HepG2 (cell line): ENCODE results near the gene CLDN18.

Experiments used
- DPF2 ChIP-seq: sonication (generic); formaldehyde crosslinking; IDR thresholded peaks from 2 replicates; pipeline ENCODE4 v1.4.0; 2020; ENCODE audit warnings: mild to moderate bottlenecking, low read depth, missing genetic modification reagents, borderline replicate concordance
- EP300 ChIP-seq, 3 experiments: sonication (generic) in 1 of 3; formaldehyde crosslinking in 1 of 3; IDR thresholded peaks; 2 replicates each; pipeline versions ENCODE4 v1.5.1 to v1.6.1; 2011 to 2020; ENCODE audit warnings: low read depth in 2 of 3, low read length in 2 of 3, borderline replicate concordance in 1 of 3, improper control_type of control experiment in 1 of 3, mild to moderate bottlenecking in 1 of 3, missing genetic modification reagents in 1 of 3, moderate library complexity in 1 of 3
- LCORL ChIP-seq, 2 experiments: fragments of 450-650 bp in 1 of 2; sonication (generic) in 1 of 2; formaldehyde crosslinking in 1 of 2; IDR thresholded peaks; 2 replicates each; pipeline versions ENCODE4 v1.5.0 to v1.6.1; 2017 to 2020; ENCODE audit warnings: antibody characterized with exemption in 1 of 2, missing genetic modification reagents in 1 of 2
- MAFK ChIP-seq, 2 experiments: IDR thresholded peaks in 1 of 2; conservative IDR thresholded peaks in 1 of 2; 2 replicates each; pipeline ENCODE4 v1.6.1; 2011; ENCODE audit warnings: improper control_type of control experiment in 2 of 2, low read length in 2 of 2
- MYC ChIP-seq: sonication (generic); formaldehyde crosslinking; IDR thresholded peaks from 2 replicates; pipeline ENCODE4 v1.9.0; 2021; ENCODE audit warnings: missing genetic modification reagents, borderline replicate concordance
- ZNF317 ChIP-seq: sonication (generic); formaldehyde crosslinking; IDR thresholded peaks from 2 replicates; pipeline ENCODE4 v1.5.0; 2020; ENCODE audit warnings: mild to moderate bottlenecking, missing genetic modification reagents
- ZNF781 ChIP-seq: sonication (generic); formaldehyde crosslinking; IDR thresholded peaks from 2 replicates; pipeline ENCODE4 v1.5.1; 2020; ENCODE audit warnings: borderline replicate concordance, mild to moderate bottlenecking, missing genetic modification reagents; ENCODE audit errors: not compliant biosample characterization
- TF ChIP-seq, protein P1 (sequence below): sonication (generic); formaldehyde crosslinking; conservative IDR thresholded peaks from 2 replicates; pipeline ENCODE4 v1.4.0; 2020; ENCODE audit warnings: missing genetic modification reagents

DNA sequence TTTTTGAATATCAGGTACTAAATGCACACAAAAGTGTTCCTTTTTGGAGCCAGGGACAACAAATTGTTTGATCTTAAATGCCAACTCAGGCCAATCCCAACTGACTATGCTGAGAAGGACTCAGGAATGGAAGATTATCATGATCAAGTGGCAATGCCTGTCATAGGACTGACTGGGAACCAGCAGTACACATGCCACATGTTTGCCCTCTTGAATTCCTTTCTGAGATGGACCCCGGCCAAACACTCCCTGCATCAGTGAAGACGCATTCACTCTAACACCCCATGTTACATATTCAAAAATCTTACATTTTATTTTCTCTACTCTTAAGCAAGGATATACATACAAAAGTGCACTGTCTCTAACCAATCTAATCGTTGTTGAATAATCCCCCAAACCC, 36.1 kb downstream of the CLDN18 start:
- no peak for TF ChIP-seq LCORL (IDR thresholded peaks at IDR 0.05)
- TF ChIP-seq LCORL (CRISPR knock-in tag; IDR thresholded peaks at IDR 0.05): no peak
- TF ChIP-seq, protein P1, sequence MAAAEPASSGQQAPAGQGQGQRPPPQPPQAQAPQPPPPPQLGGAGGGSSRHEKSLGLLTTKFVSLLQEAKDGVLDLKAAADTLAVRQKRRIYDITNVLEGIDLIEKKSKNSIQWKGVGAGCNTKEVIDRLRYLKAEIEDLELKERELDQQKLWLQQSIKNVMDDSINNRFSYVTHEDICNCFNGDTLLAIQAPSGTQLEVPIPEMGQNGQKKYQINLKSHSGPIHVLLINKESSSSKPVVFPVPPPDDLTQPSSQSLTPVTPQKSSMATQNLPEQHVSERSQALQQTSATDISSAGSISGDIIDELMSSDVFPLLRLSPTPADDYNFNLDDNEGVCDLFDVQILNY (CRISPR knock-in tag): no peak
- no peak for TF ChIP-seq MYC (CRISPR knock-in tag)
- no peak for TF ChIP-seq MAFK (conservative IDR thresholded peaks at IDR 0.05 in 1 of 2, IDR thresholded peaks at IDR 0.05 in 1 of 2; ENCODE audit: low read length in 2 of 2)
- no peak for TF ChIP-seq ZNF781 (CRISPR knock-in tag)
- no peak for TF ChIP-seq EP300 (IDR thresholded peaks at IDR 0.05; ENCODE audit: low read depth in 2 of 2, low read length in 2 of 2)
- TF ChIP-seq EP300 (CRISPR knock-in tag; IDR thresholded peaks at IDR 0.05; ENCODE audit: borderline replicate concordance): no peak
- TF ChIP-seq DPF2 (CRISPR knock-in tag): no peak
- TF ChIP-seq ZNF317 (CRISPR knock-in tag): no peak
